Stimulated activated CD4-positive, alpha-beta T cell treated with anti-CD3 and anti-CD28 coated beads, Interleukin-1b, Interleukin-23, amount 100 ng/mL, for 1 hour (primary cell): ENCODE data around the gene SCUBE1.

Experiments
- DNase-seq, 2 donors: peaks; one replicate each; pipeline ENCODE4 v3.0.0-alpha.2; 2020; ENCODE audit warnings: low read depth in 2 of 2

Gene SCUBE1

GRCh38 chr22:43199541-43199940 is 143.6 kb downstream of the SCUBE1 start:
- no peak for DNase-seq

- DNase-seq, result no peak
Observed at GRCh38 chr22:43198936-43199335, 144.2 kb downstream of the SCUBE1 start.

GRCh38 chr22:43198126-43198525 is 145.0 kb downstream of the SCUBE1 start:
- no peak for DNase-seq

- no peak for DNase-seq
Observed at GRCh38 chr22:43197271-43197941, 145.8 kb downstream of the SCUBE1 start.

GRCh38 chr22:43191831-43192230 is 151.3 kb downstream of the SCUBE1 start:
- no peak for DNase-seq

GRCh38 chr22:43188829-43189545 is 154.2 kb downstream of the SCUBE1 start:
- no peak for DNase-seq

GRCh38 chr22:43187171-43188099 is 155.7 kb downstream of the SCUBE1 start:
- DNase-seq, result peak; percentile 87 to 94

GRCh38 chr22:43186272-43187170 is 156.7 kb downstream of the SCUBE1 start, which contains the start of gene TTLL12:
TSS of gene TTLL12 (minus strand) at chr22:43187134. CDS start at chr22:43187069, 65 bp downstream.
- DNase-seq, result peak; percentile 30 to 32

- no peak for DNase-seq
Observed at GRCh38 chr22:43185860-43186261, 157.3 kb downstream of the SCUBE1 start.

GRCh38 chr22:43183496-43184277 is 159.5 kb downstream of the SCUBE1 start:
- no peak for DNase-seq

- no peak for DNase-seq
Observed at GRCh38 chr22:43182726-43183125, 160.4 kb downstream of the SCUBE1 start.

GRCh38 chr22:43182118-43182517 is 161.1 kb downstream of the SCUBE1 start:
- no peak for DNase-seq

GRCh38 chr22:43181321-43182076 is 161.7 kb downstream of the SCUBE1 start:
- DNase-seq, result no peak

- DNase-seq, result no peak
Observed at GRCh38 chr22:43180670-43181069, 162.5 kb downstream of the SCUBE1 start.

GRCh38 chr22:43179911-43180195 is 163.3 kb downstream of the SCUBE1 start:
- DNase-seq, result no peak

GRCh38 chr22:43179146-43179910 is 163.8 kb downstream of the SCUBE1 start:
- no peak for DNase-seq

- no peak for DNase-seq
Observed at GRCh38 chr22:43177479-43177878, 165.7 kb downstream of the SCUBE1 start.

- DNase-seq, result no peak
Observed at GRCh38 chr22:43176090-43176489, 167.1 kb downstream of the SCUBE1 start.

- no peak for DNase-seq
Observed at GRCh38 chr22:43174941-43175531, 168.1 kb downstream of the SCUBE1 start.
